ENCODE data around the gene RALGPS1.

DNA sequence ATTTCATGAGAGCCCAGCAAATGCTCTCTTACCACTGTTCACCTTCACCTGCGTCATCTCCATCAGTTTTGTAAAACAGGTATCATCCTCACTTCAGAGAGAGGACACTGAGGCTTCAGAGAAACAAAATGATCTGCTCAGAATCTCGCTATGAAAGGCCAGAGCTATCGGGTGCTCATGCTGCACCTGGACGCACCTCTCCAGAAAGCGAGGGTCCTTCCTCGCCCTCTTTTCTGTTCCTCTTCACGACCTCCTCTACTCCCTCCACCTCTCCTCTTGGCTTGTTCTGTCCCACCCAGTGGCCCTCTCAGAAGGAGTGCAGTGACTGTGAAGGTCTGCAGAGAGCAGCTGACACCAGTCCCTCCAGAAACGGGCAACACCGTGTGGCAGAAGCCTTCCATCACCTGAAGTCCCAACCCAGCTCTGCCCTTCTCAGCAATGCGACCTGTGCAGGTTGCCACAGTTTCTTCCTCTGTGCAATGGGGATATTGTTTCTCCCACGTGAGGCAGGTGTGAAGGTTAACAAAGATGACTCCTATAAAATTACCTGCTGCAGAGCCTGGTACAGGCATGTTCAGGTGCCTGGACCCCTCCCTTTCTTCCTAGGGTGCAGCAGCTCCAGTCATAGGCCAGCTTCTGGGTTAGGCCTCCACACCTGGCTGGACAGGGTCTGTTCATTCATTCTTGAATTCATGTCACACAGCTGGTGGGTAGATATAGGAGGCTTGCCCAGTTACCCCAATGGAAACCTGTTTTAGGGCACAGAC is 253.2 kb downstream of the RALGPS1 start:
- TF ChIP-seq, protein P1, sequence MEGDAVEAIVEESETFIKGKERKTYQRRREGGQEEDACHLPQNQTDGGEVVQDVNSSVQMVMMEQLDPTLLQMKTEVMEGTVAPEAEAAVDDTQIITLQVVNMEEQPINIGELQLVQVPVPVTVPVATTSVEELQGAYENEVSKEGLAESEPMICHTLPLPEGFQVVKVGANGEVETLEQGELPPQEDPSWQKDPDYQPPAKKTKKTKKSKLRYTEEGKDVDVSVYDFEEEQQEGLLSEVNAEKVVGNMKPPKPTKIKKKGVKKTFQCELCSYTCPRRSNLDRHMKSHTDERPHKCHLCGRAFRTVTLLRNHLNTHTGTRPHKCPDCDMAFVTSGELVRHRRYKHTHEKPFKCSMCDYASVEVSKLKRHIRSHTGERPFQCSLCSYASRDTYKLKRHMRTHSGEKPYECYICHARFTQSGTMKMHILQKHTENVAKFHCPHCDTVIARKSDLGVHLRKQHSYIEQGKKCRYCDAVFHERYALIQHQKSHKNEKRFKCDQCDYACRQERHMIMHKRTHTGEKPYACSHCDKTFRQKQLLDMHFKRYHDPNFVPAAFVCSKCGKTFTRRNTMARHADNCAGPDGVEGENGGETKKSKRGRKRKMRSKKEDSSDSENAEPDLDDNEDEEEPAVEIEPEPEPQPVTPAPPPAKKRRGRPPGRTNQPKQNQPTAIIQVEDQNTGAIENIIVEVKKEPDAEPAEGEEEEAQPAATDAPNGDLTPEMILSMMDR (IDR thresholded peaks at IDR 0.05 in 8 of 11, conservative IDR thresholded peaks at IDR 0.05 in 3 of 11): no peak
- TF ChIP-seq POLR2A (IDR thresholded peaks at IDR 0.05): no peak
- TF ChIP-seq POLR2AphosphoS5 (IDR thresholded peaks at IDR 0.05): no peak
